GM15510 (cell line): ENCODE data around the gene ESYT2.

Experiments
- POLR2A ChIP-seq: IDR thresholded peaks from 3 replicates; pipeline ENCODE4 v1.6.1; 2011; ENCODE audit warnings: borderline replicate concordance; ENCODE audit not compliant: insufficient read length; ENCODE audit errors: extremely low read depth

Gene ESYT2

DNA sequence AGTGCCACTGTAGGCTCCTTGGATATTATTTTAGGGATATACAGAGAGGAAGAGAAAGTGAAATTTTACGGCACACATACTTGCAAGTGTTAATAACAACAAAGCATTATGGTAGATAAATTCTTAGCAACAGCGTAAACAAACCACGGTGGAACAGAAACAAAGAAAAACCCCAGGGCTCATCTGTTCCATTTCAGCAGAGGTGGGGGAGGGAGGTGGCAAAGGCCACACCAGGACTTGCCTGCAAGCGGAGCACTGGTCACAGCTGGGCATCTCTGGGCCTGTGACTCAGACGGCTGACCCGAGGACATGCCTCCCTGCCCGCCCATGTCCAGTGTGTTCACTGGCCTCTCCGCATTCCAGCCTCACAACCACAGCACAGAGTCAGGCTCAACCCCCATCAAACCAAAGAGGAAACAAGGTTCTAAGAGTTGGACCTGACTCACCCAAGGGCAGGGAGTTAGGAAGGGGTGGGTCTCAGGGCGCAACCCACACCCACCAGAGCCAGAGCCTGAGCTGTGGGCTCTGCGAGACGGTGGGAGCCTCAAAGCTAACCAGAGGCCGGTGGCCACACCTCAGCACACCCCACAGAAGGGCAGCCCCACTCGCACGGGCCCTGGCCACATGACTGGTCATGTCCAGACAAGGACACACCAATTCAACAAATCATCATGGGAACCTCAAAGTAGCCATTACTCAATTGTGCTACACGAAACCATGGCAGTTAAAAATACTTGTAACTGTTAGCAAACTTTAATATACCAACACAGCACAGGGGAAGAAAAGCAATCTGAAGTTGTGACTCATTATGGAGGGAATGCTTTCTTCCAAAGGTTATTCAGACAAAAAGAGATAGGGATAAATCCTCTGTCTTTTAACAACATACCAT, 10.7 kb downstream of the ESYT2 start:
- TF ChIP-seq POLR2A: peak; percentile 30

DNA sequence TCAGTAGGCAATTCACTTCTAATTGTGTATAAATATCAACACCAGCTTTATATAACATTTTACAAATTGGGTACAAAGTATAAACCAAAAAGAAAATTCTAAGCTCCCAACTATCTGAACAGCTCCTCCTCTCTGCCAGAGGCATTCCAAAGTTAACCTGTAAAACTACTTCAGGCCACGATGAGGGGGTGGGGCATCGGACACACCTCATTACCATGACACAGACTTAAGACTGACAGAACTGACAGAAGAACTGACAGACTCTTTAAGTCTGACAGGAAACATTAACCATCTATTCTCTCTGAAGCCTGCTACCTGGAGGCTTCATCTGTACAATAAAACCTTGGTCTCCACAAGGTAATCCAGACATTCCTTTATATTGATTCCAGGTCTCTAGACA, 12.3 kb downstream of the ESYT2 start:
- TF ChIP-seq POLR2A: no peak

DNA sequence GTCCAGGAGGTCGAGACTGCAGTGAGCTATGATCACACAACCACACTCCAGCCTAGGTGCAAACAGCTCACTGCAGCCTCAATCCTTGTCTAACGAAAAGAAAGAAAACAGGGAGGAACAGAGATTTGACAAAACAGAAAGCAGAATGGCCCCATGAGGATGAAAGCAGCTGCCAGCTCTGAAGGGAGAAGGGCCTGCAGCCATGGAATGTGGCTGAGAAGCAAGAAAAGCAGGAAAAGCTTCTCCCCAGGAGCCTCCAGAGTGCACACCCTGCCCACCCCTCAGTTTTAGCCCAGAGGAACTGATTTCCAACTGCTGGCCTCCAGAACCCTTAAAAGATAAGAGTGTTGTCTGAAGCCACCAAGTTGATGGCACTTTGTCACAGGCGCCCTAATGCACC, 13.0 kb downstream of the ESYT2 start:
- no peak for TF ChIP-seq POLR2A

DNA sequence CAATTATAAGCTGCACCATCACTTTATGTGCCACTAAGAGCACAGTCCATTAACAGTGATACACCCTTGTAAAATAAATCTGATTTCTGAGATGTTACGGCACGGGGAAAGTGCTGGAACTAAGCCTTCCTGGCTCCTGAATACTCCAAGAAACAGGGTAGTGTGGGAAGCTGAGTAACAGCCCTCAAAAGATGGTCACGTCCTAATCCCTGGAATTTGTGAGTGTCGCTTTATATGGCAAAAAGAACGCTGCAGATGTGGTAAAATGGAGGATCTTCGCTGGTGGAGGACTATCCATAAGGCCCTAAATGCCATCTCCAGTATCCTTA, 13.5 kb downstream of the ESYT2 start:
- TF ChIP-seq POLR2A: no peak

DNA sequence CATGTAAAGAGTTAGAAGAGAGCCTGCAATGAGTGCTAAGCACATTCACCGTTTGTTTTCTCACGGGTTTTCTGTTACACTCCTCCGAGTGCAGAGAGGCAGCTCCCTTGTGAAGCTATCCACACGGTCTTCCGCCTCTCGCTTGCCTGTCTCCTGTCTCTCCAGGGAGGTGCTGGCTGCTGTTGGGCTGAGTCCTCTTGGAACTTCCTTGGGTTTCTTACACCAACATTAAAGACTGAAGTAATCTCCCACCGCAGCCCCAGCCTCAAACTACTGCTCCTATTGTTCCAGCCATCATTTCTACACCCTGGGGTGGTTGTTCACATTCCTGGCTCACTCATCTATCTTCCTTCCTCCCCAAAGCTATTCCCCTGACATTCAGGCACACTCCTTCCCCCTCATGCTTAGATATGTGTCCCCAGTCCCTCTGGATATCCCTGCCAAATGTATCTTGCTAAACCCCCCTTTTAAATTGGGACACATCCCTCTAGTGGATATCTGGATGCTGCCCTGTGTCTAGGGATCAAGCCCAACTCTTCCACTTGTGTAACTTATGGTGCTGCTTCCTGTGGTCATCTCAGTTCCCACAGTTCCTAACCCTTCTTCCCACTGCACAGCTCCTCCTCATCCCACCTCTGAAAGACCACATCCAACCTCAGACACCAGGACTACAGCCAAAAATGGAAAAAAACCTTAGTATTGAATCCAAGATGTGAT, 14.1 kb downstream of the ESYT2 start:
- TF ChIP-seq POLR2A: no peak

DNA sequence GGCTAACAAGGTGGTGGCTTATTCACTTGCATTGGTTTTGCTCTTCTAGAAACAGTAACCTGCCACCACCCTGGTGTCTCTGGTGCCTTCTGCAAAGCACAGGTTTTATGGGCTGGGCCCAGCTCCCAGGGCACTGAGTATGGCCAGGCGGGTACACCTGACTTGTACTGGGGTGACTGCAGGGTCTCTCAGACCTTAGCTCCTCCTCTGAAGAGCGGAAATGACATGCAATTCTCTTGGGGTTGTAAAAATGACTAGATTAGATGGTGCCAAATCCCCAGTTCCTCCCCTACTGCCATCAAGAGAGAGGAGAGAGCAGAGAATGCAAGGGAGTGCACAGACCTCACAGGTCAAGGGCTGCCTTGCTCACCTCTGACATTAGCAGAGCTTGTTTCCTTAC, 14.7 kb downstream of the ESYT2 start:
- TF ChIP-seq POLR2A: no peak

DNA sequence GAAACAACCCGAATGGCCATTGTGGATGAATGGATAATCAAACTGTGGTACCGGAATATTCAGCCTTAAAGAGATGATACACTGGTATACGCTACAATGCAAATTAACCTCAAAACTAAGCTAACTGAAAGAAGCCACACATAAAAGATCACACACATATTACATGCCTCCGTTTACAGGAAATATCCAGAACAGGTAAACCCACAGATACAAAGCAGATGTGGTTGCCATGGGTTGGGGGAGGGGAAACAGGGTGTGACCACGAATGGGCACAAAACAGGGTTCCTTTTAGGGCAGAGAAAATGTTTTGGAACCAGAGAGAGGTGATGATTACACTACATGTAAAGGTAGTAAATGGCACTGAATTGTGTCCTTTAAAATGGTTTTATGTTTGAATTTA, 16.6 kb downstream of the ESYT2 start:
- TF ChIP-seq POLR2A: no peak

DNA sequence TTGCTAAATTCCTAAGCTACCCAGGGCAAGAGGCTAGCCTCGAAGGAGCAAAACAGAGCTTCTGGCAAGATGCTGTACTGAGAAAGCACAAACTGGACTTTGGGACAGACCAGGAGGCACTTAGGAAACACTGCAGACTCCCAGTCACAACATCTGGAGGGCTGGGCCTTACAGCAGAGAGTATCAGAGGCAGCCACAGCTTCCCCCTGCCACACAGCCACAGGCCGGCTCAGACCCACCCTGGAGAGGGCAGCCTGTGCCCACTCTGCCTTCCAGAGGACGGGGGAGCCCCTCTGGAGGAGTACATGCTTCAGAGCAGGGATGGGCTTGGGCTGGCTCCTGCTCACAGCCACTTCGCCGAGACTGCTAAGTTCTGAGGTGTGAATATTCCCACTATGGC, 17.4 kb downstream of the ESYT2 start:
- no peak for TF ChIP-seq POLR2A

DNA sequence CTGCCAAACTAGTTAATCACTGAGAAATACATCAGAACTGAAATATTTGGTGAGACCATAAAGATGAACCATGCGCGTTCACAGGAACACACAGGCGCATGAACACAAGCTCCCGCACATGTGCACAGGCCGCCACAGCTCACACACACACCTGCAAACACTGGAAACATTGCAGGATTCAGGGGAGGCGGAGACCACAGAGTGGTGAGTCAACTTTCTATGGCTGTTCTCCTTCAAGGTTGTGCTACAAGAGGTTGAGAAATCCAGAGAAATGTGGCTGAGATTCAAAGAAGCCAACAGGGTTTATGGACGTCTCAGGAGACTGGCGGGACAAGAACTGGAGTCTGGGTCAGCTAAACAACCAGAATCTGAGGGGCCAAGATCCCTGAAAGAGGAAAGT, 17.8 kb downstream of the ESYT2 start:
- TF ChIP-seq POLR2A: no peak

DNA sequence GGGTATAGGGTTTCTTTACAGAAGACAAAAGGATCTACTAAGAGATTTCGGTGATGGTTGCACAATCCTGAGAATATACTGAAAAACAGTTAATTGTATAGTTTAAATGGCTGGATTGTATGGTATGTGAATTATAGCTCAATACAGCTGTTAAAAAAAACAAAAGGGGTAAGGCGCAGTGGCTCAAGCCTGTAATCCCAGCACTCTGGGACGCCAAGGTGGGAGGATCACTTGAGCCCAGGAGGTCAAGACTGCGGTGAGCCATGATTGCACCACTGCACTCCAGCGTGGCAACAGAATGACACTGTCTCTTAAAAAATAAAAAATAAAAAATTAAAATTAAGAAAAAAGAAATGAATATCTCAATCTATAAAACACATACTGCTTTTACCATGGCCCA, 18.5 kb downstream of the ESYT2 start:
- TF ChIP-seq POLR2A: no peak

DNA sequence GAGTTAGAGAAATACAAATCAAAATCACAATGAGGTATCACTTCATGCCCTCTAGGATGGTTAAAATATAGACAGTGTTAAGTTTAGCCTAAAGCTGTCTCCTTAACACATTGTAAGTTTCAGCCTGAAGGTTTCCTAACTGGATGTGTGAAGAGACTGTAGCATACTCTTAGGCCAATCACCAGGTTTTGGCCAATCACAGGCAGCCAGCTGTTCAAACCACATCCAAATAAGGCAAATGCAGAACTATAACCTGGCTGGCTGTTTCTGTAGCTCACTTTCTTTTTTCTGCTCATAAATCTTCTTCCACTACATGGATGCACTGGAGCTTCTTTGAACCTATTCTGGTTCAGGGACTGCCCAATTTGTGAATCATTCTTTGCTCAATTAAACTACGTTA, 19.7 kb downstream of the ESYT2 start:
- no peak for TF ChIP-seq POLR2A

DNA sequence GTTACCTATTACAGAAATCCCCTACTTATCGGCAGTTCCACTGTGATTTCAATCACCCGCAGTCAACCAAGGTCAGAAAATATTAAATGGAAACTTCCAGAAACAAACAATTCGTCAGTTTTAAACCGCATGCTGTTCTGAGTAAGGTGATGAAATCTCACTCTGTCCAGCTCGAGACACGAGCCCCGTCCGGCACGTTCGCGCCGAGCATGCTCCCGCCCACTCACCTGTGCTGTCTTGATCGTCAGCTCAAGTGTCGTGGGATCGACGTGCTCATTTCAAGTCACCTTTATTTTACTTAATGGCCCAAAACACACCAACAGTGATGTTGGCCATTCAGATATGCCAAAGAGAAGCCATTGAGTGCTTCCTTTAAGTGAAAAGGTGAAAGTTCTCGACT, 21.2 kb downstream of the ESYT2 start:
- TF ChIP-seq POLR2A: no peak

DNA sequence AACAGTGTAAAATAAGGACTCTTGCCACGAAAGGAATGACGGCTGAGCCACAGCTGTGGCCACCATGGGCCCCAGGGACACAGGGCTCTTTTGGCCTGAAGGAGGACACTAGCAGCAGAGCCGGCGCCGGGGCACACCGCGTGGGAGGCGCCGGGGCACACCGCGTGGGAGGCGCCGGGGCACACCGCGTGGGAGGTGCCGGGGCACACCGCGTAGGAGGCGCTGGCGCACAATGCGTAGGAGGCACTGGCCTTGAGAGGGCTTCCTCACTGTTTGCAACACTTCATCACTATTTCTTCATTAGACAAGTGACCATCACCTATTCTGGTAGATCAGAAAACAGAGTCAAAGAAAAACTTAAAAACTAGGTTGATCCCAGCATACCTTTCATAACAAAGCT, 23.4 kb downstream of the ESYT2 start:
- no peak for TF ChIP-seq POLR2A

DNA sequence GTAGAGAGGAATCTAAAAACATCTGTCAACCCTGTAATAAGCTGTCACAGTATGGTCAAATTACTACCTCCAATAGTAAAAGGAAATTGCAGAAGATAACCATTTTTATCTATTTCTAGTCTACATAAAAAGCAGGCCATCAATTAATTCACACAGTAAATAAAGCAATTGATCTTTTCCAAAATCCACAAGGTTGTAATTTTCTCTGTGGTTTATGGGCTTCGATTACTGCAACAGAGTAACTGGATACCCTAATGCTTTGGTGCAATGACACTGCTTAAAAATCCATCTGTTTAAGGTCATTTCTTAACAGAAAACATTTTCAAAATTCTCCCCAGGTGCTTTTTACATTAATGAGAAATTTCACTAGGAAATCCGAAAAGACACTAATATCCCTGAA, 23.9 kb downstream of the ESYT2 start:
- TF ChIP-seq POLR2A: no peak

DNA sequence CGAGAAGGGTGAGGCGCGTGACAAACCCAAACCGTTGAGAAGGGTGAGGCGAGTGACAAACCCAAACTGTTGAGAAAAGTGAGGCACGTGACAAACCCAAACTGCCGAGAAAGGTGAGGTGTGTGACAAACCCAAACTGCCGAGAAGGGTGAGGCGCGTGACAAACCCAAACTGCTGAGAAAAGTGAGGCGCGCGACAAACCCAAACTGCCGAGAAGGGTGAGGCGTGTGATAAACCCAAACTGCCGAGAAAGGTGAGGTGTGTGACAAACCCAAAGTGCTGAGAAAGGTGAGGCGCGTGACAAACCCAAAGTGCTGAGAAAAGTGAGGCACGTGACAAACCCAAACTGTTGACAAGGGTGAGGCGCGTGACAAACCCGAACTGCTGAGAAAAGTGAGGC, 25.0 kb downstream of the ESYT2 start:
- TF ChIP-seq POLR2A: no peak

DNA sequence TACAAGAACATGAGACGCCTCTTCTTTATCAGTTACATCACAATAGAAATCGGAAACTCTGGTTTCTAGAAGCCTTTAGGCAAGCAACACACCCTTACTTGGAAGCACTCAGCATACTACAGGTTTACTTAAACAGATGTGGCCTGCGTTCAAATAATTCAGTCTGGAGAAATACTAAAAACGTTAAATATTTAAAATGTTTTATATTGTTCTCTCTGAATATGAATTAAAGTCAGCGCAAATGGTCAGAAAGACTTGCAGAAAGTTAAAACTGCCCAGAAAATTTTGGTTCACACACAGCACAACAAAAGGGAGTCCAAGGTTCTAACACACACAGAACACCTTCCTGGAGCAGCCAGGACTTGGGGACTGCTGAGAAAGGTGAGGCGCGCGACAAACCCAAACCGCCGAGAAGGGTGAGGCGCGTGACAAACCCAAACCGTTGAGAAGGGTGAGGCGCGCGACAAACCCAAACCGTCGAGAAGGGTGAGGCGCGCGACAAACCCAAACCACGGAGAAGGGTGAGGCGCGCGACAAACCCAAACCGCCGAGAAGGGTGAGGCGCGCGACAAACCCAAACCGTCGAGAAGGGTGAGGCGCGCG, 25.8 kb downstream of the ESYT2 start:
- no peak for TF ChIP-seq POLR2A
